ES-I3 (cell line): ENCODE measurements around the gene PRR3.

Experiments used
- H3K36me3 ChIP-seq: 2 replicates; pipeline ENCODE4 v1.6.1; 2013; ENCODE audit warnings: mild to moderate bottlenecking, low read length, control low read depth, moderate library complexity; ENCODE audit not compliant: insufficient read depth
- H3K4me1 ChIP-seq: 2 replicates; pipeline ENCODE4 v1.6.1; 2013; ENCODE audit warnings: mild to moderate bottlenecking, control low read depth, low read length; ENCODE audit not compliant: insufficient read depth
- H3K9ac ChIP-seq: 2 replicates; pipeline ENCODE4 v1.6.1; 2013; ENCODE audit warnings: low read depth, mild to moderate bottlenecking, low read length, moderate library complexity
- H3K9me3 ChIP-seq: 2 replicates; pipeline ENCODE4 v1.6.1; 2013; ENCODE audit warnings: mild to moderate bottlenecking, low read length, moderate library complexity; ENCODE audit not compliant: control insufficient read depth, insufficient read depth

Gene PRR3

GRCh38 chr6:30601815-30602641 is 44.9 kb downstream of the PRR3 start:
- Histone ChIP-seq H3K36me3 (peaks cover 70% of the 10 kb centered on the region), H3K9ac (no peak overlapping the region), H3K9me3 (no peaks in the 10 kb centered on the region), H3K4me1 (no peaks in the 10 kb centered on the region)

- Histone ChIP-seq H3K9ac (no peak overlapping the region), H3K36me3 (peaks cover 82% of the 10 kb centered on the region)
Observed at GRCh38 chr6:30603961-30604360, 46.9 kb downstream of the PRR3 start.

GRCh38 chr6:30610065-30610464 is 53.0 kb downstream of the PRR3 start:
- H3K9ac ChIP-seq, result no peak overlapping the region
- H3K36me3 ChIP-seq, result peaks cover 49% of the 10 kb centered on the region
- H3K9me3 ChIP-seq, result no peaks in the 10 kb centered on the region
- H3K4me1 ChIP-seq, result peaks cover 6% of the 10 kb centered on the region; the same call in 1 of the 2 replicates

More at GRCh38 chr6:30603961-30604360, 46.9 kb downstream of the PRR3 start:
- H3K4me1 ChIP-seq, result no peaks in the 10 kb centered on the region
- H3K9me3 ChIP-seq, result no peaks in the 10 kb centered on the region

- peaks cover 42% of the 10 kb centered on the region for H3K36me3 ChIP-seq
- H3K4me1 ChIP-seq, result peaks cover 6% of the 10 kb centered on the region; the same call in 1 of the 2 replicates
- H3K9ac ChIP-seq, result no peak overlapping the region
- H3K9me3 ChIP-seq, result no peaks in the 10 kb centered on the region
Observed at GRCh38 chr6:30611150-30611855, 54.2 kb downstream of the PRR3 start.

GRCh38 chr6:30611856-30612194 is 54.7 kb downstream of the PRR3 start:
- H3K9ac ChIP-seq, result no peak overlapping the region
- H3K9me3 ChIP-seq, result no peaks in the 10 kb centered on the region
- peaks cover 6% of the 10 kb centered on the region; the same call in 1 of the 2 replicates for H3K4me1 ChIP-seq
- H3K36me3 ChIP-seq, result peaks cover 42% of the 10 kb centered on the region

GRCh38 chr6:30612213-30612612 is 55.1 kb downstream of the PRR3 start:
- H3K9ac ChIP-seq, result no peak overlapping the region
- peaks cover 41% of the 10 kb centered on the region for H3K36me3 ChIP-seq

GRCh38 chr6:30612687-30613248 is 55.7 kb downstream of the PRR3 start:
- Histone ChIP-seq H3K4me1 (peaks cover 6% of the 10 kb centered on the region; the same call in 1 of the 2 replicates), H3K9ac (no peak overlapping the region), H3K36me3 (peaks cover 37% of the 10 kb centered on the region), H3K9me3 (no peaks in the 10 kb centered on the region)

More at GRCh38 chr6:30612213-30612612, 55.1 kb downstream of the PRR3 start:
- Histone ChIP-seq H3K4me1 (peaks cover 6% of the 10 kb centered on the region; the same call in 1 of the 2 replicates), H3K9me3 (no peaks in the 10 kb centered on the region)
